HEK293T (cell line): ENCODE results near the gene DDX6.

Experiments
- BHLHE40 ChIP-seq: fragments of 450-650 bp; IDR thresholded peaks from 2 replicates; pipeline ENCODE4 v1.6.1; 2016; ENCODE audit warnings: mild to moderate bottlenecking, moderate library complexity, borderline replicate concordance
- ELF4 ChIP-seq: fragments of 450-650 bp; IDR thresholded peaks from 2 replicates; pipeline ENCODE4 v1.6.1; 2017; ENCODE audit warnings: antibody characterized with exemption
- FOXA1 ChIP-seq: fragments of 450-650 bp; IDR thresholded peaks from 2 replicates; pipeline ENCODE4 v1.6.1; 2016; ENCODE audit warnings: mild to moderate bottlenecking
- FOXK2 ChIP-seq: fragments of 450-650 bp; IDR thresholded peaks from 2 replicates; pipeline ENCODE4 v1.6.1; 2016; ENCODE audit warnings: mild to moderate bottlenecking
- FOXM1 ChIP-seq: fragments of 450-650 bp; IDR thresholded peaks from 2 replicates; pipeline ENCODE4 v1.6.1; 2017; ENCODE audit warnings: mild to moderate bottlenecking, borderline replicate concordance
- NFRKB ChIP-seq: fragments of 450-650 bp; IDR thresholded peaks from 2 replicates; pipeline ENCODE4 v1.6.1; 2016; ENCODE audit warnings: mild to moderate bottlenecking, moderate library complexity
- SP1 ChIP-seq: fragments of 450-650 bp; IDR thresholded peaks from 2 replicates; pipeline ENCODE4 v1.6.1; 2017
- SUZ12 ChIP-seq: fragments of 450-650 bp; IDR thresholded peaks from 2 replicates; pipeline ENCODE4 v1.6.1; 2016; ENCODE audit warnings: mild to moderate bottlenecking

GRCh38 chr11:118837868-118838267, 46.9 kb upstream of the DDX6 start:
- TF ChIP-seq NFRKB (no peak), SUZ12 (no peak), FOXA1 (no peak), BHLHE40 (no peak), FOXK2 (no peak), SP1 (no peak), ELF4 (no peak), FOXM1 (no peak)
